HL-60/S4 (cell line): Measurements from ENCODE around the gene PSMF1.

Experiments used
- in situ Hi-C: fragments of 300-500 bp; cut with MboI; formaldehyde crosslinking; loops from 2 replicates; pipeline ENCODE4 v1.14.3; 2022; ENCODE audit warnings: low sequenced_read_pairs

The PSMF1 gene

DNA sequence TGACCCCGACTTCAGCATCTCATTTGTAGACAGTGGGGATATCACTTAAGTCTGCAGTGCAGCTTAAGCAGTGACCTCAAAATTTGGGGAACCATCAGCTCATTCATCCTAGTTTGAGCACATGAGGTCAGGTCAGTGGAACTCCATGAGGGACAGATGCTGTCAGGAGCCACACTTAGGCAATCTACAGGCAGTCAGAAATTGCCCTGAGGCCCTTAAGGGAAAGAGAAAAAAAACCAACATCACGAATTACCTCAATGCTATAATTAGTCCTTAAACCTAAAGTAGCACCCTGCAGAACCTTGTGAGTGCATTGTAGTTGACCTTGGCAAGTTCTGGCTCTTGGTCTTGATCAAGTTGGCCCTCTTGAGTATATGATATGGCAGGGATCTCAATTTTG, 45.3 kb downstream of the PSMF1 start:
- in situ Hi-C loops = no loop called here

DNA sequence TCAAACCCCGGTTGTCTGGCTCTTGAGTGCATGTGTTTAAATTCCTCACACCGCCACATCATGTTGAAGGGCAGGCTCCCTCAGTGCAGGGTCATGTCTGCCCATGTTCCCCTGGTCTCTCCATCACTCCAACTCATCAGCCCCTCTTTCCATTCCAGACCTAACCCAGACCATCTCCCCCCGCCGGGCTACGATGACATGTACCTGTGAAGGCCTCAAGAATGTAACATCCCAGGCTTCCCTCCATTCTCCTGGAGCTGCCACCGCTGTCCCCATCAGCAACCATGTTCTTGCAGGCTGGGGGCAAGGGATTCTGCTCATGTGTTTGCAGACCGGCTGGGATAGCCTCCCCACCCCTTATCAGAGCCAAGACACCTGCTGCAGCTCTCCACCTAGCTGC, 46.5 kb downstream of the PSMF1 start:
- in situ Hi-C loops = no loop called here

DNA sequence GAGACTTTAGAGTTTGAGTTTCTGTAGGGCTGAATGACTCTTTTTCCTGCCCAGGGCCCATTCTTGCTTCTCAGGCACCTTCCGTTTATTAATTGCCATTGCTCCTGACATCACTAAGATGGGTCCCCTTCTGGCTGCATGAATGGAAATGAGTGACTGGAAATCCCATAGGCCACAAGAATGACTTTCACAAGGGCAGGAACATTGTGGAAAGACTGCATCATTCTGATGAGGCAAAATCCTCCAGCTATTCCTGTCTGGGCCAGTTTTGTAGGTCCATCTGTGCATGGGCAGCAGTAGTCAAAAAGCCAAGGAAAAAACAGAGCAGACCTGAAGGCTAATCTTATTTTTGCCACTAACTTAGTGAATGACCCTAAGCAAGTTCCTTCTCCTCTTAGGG, 47.1 kb downstream of the PSMF1 start:
- in situ Hi-C loops = no loop called here

DNA sequence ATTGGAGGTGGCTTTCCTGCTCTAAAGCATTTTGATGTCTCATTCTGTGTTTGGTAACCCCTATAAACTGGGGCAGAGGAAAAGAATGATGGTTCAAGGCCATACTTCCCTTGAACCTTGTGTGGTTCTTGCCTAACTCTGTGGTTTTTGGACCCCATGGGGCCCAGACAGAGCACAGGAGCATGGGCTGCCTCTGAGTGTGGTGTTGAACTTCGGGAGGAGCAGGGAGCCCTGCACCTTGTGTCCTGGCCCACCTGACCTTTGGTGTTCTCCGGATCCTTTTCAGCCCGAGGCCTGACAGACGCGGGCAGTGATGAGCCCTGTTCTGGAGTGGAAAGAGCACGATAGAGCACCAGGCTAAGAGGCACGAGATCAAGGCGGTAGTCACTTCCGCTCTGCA, 47.5 kb downstream of the PSMF1 start:
- in situ Hi-C loops = no loop called here

DNA sequence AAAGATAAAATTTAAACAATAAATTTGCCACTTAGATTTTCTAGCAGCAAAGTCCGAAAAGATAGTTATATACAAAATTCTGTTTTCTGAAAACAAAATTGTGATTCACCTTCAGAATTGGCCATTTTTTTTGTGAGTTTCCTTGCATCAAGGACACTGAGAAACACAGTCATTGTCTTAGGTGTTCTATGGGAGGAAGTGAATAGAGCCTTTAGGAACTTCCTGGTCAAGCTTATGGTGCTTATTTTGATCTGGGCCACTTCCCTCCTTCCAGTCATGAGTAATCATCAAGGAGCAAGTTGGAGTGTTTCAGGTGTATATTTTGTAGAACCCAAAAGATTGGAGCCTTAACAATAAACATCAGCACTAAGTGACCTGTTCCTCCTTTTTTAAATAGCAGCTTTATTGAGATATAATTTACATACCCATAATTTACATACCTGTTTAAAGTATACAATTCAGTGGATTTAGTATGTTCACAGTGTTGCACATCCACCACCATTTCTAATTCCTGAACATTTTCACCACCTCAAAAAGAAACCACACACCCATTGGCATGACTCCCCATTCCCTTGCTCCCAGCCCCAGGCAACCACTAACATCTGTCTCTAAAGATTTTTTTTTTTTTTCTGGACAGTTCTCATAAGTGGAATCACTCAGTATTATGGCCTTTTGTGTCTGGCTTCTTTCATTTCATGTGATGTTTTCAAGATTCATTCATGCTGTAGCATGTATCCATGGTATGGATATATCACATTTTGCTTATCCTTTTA, 48.7 kb downstream of the PSMF1 start:
- in situ Hi-C loops = no loop called here

DNA sequence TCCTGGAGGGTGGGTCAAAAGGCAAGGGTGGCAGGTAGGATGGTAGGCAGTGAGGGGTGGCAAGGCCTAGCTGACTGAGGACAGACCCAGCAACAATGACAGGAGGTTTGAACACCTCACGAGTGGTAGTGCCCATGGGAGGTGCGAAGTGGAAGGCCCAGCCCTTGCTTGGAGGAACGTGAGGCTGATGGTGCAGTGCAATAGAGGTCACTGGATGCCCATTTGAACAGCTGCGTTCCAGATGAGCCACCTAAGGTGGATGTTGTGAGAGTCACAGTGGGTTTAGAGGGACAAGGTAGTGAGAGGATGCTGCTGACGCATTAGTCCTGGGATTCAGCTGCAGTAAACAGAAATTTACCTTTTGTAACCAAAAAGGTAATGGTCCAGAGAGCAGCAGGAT, 50.8 kb downstream of the PSMF1 start:
- in situ Hi-C loops = no loop called here

DNA sequence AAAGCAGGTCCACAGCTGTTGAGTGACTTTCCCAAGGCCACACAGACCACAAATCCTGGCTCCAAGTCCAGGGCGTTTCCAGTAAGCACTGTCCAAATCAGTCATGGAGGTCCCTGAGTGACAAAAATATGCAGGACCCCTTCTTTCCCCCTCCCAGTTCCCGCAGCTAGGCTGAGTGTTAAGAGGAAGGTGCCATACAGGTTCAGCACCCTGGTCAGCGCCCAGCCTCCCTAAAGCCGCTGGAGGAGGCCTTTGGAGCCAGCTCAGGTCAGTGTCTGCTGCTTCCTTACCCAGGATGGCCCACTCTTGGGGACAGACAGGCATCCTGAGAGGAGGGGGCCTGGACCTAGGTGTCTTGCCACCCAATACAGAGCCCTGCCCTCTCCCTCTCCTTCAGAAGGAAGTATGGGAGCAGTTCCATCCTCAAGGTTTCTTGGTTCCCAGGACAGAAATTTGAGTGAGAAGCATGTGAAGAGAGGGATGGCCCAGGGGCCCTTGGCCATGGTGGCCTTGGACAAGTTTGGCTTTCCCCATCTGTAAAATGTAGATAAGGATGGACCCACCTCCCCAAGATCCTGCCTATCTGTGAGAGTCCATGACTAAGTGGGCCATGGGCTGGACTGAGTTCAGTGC, 53.2 kb downstream of the PSMF1 start:
- in situ Hi-C loops = no loop called here

DNA sequence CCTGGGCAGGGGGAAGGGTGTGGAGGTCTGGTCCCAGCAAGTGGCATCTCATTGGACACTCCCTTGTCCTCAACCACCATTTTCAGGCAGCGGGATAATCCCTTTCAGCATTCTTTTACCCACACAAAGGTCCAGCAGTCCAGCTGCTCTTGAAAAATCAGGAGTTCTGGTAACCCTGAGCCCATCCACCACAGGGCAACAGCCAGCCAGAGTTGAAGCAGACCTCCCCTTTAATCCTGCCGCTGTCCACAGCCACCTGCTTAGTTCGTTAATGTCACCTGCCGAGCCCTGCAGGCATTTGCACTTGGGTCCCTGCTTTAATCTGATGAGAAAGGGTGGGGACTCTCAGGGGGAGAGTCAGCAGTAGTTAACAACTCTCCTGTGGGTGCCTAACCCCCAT, 55.3 kb downstream of the PSMF1 start:
- in situ Hi-C loops = no loop called here

DNA sequence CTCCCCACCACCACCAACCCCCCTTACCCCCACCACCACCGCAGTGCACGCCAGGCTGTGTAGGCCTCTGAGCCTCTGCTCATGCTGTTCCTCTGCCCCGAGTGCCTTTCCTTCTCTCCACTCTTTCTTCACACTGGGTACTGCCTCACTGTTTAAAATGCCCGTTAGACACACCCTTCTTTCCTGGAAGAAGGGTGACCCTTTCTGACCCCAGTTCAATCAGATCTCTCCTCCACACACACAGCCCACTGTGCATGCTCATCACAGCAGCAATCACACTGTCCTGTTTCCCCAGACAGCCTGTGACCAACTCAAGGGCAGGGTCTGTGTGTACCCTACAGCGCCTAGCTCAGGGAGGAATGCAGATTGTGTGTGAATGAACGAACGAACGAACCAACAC, 56.4 kb downstream of the PSMF1 start:
- in situ Hi-C loops = no loop called here

DNA sequence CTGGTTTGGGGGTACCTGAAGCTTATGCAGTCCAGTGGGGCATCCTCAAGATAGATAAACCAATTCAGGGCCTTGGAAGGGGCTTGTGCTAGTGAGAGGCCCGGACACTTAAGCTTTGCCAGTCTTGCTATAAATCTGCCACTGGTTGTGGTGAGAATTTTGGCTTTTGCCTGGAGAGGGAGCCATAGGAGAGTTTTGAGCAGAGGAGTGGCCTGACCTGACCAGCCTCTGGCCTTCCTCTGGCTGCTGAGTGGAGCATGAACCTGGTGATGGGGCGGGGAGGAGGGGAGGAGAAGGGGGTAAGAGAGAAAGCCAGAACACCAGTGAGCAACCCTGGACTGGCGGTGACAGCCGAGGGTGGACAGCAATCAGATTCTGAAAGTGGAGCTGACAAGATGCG, 59.3 kb downstream of the PSMF1 start:
- in situ Hi-C loops = no loop called here

DNA sequence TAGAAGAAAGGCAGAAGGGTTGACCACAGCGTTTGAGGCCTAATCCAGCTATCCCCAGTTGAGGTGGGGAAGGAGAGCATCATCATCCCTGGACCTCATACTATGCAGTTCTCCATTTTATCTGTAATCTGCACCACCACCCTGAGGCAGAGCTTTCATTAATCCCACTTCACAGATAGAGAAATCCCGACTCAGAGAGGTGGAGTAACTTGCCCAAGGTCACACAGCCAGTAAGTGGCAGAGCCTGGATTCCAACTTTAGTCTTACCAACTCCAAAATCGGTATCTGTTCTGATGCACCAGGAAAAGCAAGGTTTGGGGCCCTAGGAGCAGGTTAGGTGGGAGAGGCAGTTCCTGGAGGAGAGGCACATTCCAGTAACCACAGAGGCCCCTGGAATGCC, 59.7 kb downstream of the PSMF1 start:
- in situ Hi-C loops = no loop called here

DNA sequence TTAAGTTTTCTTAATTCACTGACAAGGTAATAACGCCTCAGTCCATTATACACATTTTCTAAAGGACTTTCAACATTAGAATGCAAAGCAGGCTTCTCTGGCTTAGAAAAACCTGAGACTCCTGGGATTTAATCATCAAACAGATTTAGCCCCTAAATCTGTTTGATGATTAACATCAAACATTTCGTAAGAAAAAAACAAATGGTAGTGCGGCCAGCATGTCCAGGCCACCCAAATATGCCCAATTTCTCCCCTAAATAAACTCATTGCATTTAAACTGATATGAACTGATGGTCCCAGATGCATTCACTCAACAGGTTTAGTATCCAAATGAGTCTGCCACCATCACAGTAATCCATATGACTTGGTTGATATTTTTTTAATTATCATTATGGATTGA, 60.2 kb downstream of the PSMF1 start:
- in situ Hi-C loops = no loop called here

DNA sequence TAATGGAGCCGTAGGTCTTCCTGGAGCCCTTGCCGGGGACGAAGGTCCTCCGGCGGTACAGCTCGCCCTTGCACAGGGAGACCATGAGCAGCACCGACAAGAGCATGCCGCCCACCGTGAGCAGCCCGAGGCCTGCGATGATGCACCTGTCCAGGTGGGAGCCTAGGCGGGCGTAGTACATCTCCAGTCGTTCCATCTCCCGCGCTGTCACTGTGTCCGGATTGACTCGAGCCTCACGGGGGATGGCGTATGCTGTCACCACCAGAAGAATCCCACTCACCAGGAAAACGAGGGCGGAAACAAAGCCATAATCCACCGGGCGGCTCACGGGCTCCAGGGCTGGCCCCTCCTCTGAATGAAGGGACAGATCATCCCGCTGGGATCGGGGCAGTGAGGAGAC, 62.5 kb downstream of the PSMF1 start:
- in situ Hi-C loops = no loop called here

DNA sequence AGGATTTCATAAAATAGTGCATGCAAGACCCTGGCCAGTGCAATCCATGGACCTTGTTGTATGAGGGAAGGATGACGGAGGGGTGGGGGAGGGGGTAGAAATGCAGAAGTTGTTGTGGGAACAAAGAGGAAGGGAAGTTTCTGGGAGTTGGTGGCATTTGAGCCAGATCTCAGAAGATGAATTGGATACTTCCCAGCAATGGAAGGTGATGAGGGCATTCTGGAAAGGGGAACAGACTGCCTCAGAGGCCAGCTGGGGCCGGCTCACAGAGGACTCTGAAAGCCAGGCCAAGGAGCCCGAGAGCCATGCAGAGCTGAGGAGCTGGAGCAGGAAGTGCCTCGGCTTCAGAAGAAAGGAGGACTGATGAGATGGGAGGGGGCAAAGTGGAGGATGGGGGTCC, 63.7 kb downstream of the PSMF1 start:
- in situ Hi-C loops = no loop called here

DNA sequence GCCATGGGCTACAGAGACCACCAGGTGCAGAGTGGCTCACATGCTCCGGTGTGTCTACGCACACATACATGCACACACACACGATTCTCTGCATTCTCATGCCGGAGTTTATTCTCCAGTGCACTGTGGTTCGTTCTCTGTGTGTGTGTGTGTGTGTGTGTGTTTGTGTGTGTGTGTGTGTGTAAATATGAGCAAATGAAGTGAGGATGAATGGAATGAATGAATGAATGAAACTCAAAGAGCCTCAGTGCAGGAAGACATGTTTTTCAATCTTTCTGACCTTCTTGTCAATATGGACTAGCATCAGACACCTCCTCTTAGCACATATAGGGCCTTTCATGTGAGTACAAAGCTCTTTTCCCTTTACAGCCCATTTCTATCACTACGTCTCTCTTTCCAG, 64.8 kb downstream of the PSMF1 start:
- in situ Hi-C loops = no loop called here

DNA sequence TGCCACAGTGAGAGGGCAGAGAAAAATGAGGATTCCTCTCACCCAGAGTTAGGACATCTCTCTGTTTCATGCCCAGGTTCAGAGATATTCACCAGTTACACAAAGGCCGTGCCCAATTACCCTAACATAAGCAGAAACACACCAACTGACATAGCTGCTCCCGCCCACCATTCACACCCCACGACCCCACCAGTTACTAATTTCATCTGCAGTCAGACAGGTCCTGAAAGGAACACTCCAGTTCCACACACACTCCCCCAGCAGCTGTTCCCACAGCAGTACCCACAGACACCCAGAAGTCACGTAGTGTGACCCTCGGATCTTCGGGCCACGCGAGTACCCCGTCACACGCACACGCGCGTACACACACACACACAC, 65.8 kb downstream of the PSMF1 start:
- in situ Hi-C loops = no loop called here

DNA sequence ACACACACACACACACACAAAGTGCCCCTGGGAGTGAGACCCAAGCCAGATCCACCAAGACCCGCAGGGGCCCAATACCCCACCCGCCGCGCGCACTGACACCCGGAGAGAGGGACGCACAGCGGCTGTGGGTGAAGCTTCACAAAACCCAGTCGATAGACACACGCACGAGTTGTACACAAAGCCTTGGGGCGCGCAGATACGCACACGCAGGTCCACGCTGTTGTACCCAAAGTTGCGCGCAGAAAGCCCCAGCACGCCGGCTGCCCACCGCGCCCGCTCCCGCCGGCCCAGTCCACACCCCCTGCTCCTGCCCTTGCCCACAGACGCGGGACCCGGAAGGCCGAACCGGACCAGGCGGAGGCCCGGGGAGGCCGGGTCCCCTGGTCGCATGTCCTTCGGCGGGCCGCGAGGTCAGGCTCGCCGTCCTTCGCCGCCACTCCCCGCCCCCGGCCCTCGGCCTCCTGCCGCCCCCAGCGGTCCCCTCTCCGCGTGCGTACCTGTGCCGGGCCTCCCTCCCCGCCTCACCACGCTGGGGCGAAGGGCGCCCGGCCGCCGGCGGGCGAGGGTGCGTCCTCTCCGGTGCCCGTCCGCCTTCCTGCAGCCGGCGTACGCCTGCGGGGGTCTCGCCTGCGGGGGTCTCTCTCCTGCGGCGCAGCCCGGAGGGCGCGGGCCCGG, 66.4 kb downstream of the PSMF1 start, which contains the start of gene TMEM74B:
Gene TMEM74B, minus strand, starts transcription at position 344 of the 678 bp plus-strand sequence. CDS start 1,180 bp downstream, outside the sequence.
- in situ Hi-C loops = no loop called here

DNA sequence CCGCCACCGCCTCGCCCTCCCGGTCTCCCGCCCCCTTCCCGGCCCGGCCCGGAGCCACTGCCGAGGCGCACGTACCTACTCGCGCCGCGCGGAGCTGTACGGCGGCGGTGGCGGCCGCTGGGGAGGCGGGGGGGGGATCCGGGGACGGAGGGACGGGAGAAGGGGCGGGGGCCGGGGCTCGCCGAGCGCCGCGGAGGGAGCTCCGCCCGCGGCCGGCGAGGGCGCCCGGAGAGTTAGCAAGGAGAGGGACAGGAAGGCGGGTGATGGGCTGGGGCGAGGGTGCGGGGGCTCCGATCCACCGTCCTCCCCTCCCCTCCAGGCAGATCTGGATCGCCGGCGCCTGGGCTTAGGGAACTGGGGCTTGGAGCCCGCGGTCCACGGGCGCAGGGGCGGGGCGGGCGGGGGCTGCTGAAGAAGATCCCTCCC, 66.9 kb downstream of the PSMF1 start:
- in situ Hi-C loops = no loop called here

DNA sequence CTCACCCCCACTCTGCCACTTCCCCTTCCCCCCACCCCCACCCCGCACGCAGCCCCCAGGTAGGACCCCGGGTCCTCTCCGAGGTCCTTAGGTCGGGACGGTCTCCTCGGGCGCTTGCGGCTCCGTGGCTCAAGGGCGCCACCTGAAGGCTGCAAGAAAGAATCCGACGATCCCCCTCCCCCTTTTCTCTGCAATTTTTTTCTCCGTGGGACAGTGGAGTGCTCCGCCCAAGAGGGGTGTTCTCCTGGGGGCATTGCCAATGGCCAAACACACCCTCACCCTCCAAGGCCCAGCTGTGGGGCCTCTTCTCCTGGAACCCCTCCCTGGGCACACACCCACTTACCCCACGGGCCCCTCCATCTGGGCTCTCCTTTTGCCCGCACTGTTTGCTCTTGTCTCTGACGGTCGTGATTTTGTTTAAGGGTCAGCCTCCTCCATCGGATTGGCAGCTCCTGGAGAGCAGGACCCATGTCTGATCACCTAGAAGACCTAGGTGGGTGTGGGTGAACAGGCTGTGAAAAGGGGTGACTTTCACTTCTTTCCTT, 67.5 kb downstream of the PSMF1 start:
- in situ Hi-C loops = no loop called here

DNA sequence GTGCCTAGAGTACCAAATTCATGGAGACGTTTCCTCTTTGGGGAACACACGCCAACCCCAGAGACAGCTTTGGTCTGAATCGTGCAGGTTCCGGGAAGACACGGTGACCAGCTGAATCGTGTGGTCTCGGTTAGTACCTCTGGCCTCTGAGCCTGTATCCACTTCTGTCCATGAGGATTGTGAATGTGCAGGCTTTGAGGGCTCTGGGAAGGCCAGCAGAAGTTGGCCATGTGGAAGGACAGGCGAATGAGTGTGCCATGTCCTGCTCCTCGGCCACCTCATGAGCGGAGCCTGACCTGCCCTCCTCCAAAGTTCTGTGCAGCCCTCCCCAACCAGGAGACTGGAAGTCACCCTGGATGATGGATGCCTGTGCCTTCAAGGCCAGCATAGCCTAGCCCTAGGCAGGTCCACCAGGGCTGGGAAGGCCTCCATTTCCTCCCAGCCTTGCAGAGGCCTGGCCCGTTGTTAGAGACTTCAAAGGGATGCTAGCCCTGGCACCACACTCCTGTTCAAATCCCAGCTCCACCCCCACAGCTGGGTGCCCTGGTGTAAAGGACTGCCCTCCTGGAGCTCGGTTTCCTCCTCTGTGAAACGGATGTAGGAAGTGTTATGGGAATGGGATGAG, 68.1 kb downstream of the PSMF1 start:
- in situ Hi-C loops = no loop called here

DNA sequence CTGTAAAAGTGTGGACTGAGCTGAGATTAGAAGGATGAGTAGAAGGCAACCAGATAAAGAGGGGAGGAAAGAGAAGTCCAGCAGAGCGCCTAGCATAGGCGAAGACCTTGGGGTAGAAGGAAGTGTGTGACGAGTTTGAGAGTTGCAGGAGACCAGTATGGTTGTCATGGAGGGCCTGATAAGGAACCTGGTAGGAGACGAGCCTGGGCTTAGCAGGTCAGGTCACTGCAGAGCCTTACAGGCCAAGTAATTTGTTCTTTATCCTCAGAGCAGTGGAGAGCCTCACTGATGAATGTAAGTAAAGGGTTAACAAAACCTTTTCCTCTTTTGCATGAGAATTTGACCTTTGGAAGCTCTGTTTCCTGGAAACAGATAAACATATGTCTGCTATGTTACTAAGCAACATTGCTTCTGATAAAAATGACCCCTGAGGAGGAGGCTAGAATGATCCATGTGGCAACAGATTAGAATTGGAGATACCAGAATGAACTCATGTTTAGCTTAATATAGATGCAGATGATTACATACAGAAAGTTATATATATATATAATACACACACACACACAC, 69.3 kb downstream of the PSMF1 start:
- in situ Hi-C loops = no loop called here
